Activated CD4-positive, alpha-beta T cell treated with anti-CD3 and anti-CD28 coated beads, Interleukin-2, amount 10 ng/mL, durations not matched to agents 7 days and 5 days (primary cell): ENCODE results near the gene SORCS2. TPM values are rescaled to one million over a fixed set of nuclear protein-coding genes. Genes with fewer than 3 reads are reported as not detected.

Source experiments
- CTCF ChIA-PET: fragments of 350-600 bp; sonication (Branson Sonifier 250); formaldehyde crosslinking; loops from one replicate; lab custom pipeline; 2021; ENCODE audit warnings: antibody characterized with exemption; lab: Charles Lee
- POLR2A ChIA-PET: fragments of 350-600 bp; sonication (Branson Sonifier 250); formaldehyde crosslinking; loops from one replicate; lab custom pipeline; 2021; ENCODE audit warnings: antibody characterized with exemption; lab: Charles Lee
- DNase-seq: peaks from one replicate; pipeline ENCODE4 v3.0.0-alpha.2; 2020
- H3K27ac Mint-ChIP-seq: one replicate; pipeline ENCODE4 v1.8.0; 2021; ENCODE audit warnings: mild to moderate bottlenecking, moderate library complexity, mixed read lengths
- H3K27me3 Mint-ChIP-seq: one replicate; pipeline ENCODE4 v1.8.0; 2021; ENCODE audit warnings: mixed read lengths
- H3K36me3 Mint-ChIP-seq: one replicate; pipeline ENCODE4 v1.8.0; 2021; ENCODE audit warnings: low read depth, mixed read lengths
- H3K4me1 Mint-ChIP-seq: one replicate; pipeline ENCODE4 v1.8.0; 2021; ENCODE audit warnings: mixed read lengths
- H3K4me3 Mint-ChIP-seq: one replicate; pipeline ENCODE4 v1.8.0; 2021; ENCODE audit warnings: mild to moderate bottlenecking, moderate library complexity, mixed read lengths
- H3K9me3 Mint-ChIP-seq: one replicate; pipeline ENCODE4 v1.8.0; 2021; ENCODE audit warnings: mixed read lengths
- microRNA-seq: library from miRNA; unstranded; fragments of <30 nt; microRNA quantifications from one replicate; pipeline ENCODE4 v1.2.0, GENCODE V29; 2021; ENCODE audit warnings: borderline microRNAs expressed, borderline replicate concordance
- total RNA-seq, 2 experiments: library from RNA; stranded (reverse); gene quantifications; one replicate each; pipeline ENCODE4 v1.2.3, GENCODE V29; 2021

The SORCS2 gene
- total RNA-seq, 2 experiments from 2014 or later: not detected

- H3K4me3 Mint-ChIP-seq: no peak overlapping the region
- no peaks in the 10 kb centered on the region for H3K36me3 Mint-ChIP-seq
- CTCF ChIA-PET: no interaction called here
- peaks cover 2% of the 10 kb centered on the region for H3K4me1 Mint-ChIP-seq
- no peaks in the 10 kb centered on the region for H3K9me3 Mint-ChIP-seq
- POLR2A ChIA-PET: no interaction called here
- no peaks in the 10 kb centered on the region for H3K27me3 Mint-ChIP-seq
- no peak overlapping the region for H3K27ac Mint-ChIP-seq
- no peak for DNase-seq
These were observed 596.5 kb downstream of the SORCS2 start for GRCh38 chr4:7788694-7789425.

- Mint-ChIP-seq H3K4me1 (peaks cover 2% of the 10 kb centered on the region), H3K27ac (no peak overlapping the region), H3K4me3 (no peak overlapping the region), H3K9me3 (no peaks in the 10 kb centered on the region), H3K36me3 (no peaks in the 10 kb centered on the region), H3K27me3 (no peaks in the 10 kb centered on the region)
- DNase-seq: no peak
- CTCF ChIA-PET: no interaction called here
- POLR2A ChIA-PET: no interaction called here
These were observed 597.7 kb downstream of the SORCS2 start for GRCh38 chr4:7790023-7790422.

- CTCF ChIA-PET: interaction anchor here (1.8 kb wide), 1 partner anchor 20 kb away, joined by 4 read pairs; no protein-coding TSS in a partner anchor
- H3K36me3 Mint-ChIP-seq: no peaks in the 10 kb centered on the region
- H3K27ac Mint-ChIP-seq: no peak overlapping the region
These were observed 598.7 kb downstream of the SORCS2 start for GRCh38 chr4:7790999-7791398.

More at GRCh38 chr4:7790999-7791398, 598.7 kb downstream of the SORCS2 start:
- H3K9me3 Mint-ChIP-seq: no peaks in the 10 kb centered on the region
- no peak overlapping the region for H3K4me3 Mint-ChIP-seq
- H3K27me3 Mint-ChIP-seq: no peaks in the 10 kb centered on the region
- no peaks in the 10 kb centered on the region for H3K4me1 Mint-ChIP-seq
- POLR2A ChIA-PET: no interaction called here
- no peak for DNase-seq

Small RNA genes lying within 50 kb of the gene (microRNA-seq; reads per million reads assigned to microRNA genes)
- gene MIR4274 (not detected), gene MIR4798 (not detected)

Other genes with a start within 250 kb of the SORCS2 start
- gene TADA2B, start 149.2 kb upstream of the SORCS2 start, total RNA-seq: 10 to 100 TPM; 25.5 to 26.1 TPM
- gene GRPEL1, start 124.5 kb upstream of the SORCS2 start, total RNA-seq: 10 to 100 TPM; 34.8 to 35.4 TPM
- not detected for gene PSAPL1, start 242.4 kb downstream of the SORCS2 start, total RNA-seq